OCI-LY7 (cell line): ENCODE data around the gene KNCN.

ENCODE experiments used
- CTCF ChIP-seq: fragments of 200-600 bp; sonication (generic); conservative IDR thresholded peaks from 2 replicates; pipeline ENCODE4 v1.5.1; 2014; ENCODE audit warnings: mild to moderate bottlenecking, antibody characterized with exemption, low read length, moderate library complexity, mixed read lengths
- EZH2phosphoT487 ChIP-seq: fragments of 200-600 bp; sonication (generic); IDR thresholded peaks from 2 replicates; pipeline ENCODE4 v1.6.1; 2018; ENCODE audit warnings: low read depth, borderline replicate concordance, mild to moderate bottlenecking, mixed run types, antibody characterized with exemption, low read length, moderate library complexity, mixed read lengths

GRCh38 chr1:46571691-46572225 is 20.3 kb upstream of the KNCN start:
- TF ChIP-seq CTCF (no peak), EZH2phosphoT487 (no peak)
